Activated CD4-positive, CD25-positive, alpha-beta regulatory T cell treated with anti-CD3 and anti-CD28 coated beads, Interleukin-2, amount 50 U/mL, for 24 hours (primary cell): ENCODE measurements around the gene SOX6.

Experiments used
- ATAC-seq, 2 donors: fragments of 150-1000 bp; cut with Tn5 transposase; one replicate each; pipeline ENCODE4 v1.10.0; 2021; ENCODE audit warnings: mild to moderate bottlenecking in 1 of 2, moderate library complexity in 1 of 2

SOX6 gene

GRCh38 chr11:16266021-16266420, 90.3 kb downstream of the SOX6 start:
- ATAC-seq, result no peak

GRCh38 chr11:16265022-16265421, 91.3 kb downstream of the SOX6 start:
- ATAC-seq, result no peak

GRCh38 chr11:16262645-16262955, 93.7 kb downstream of the SOX6 start:
- no peak for ATAC-seq

- ATAC-seq, result no peak
These were observed 94.3 kb downstream of the SOX6 start for GRCh38 chr11:16261836-16262644.

- ATAC-seq, result no peak
These were observed 104.0 kb downstream of the SOX6 start for GRCh38 chr11:16252373-16252772.

- ATAC-seq, result no peak
These were observed 108.1 kb downstream of the SOX6 start for GRCh38 chr11:16248248-16248647.

- ATAC-seq, result no peak
These were observed 113.5 kb downstream of the SOX6 start for GRCh38 chr11:16242806-16243205.

- no peak for ATAC-seq
These were observed 115.7 kb downstream of the SOX6 start for GRCh38 chr11:16240687-16241086.

GRCh38 chr11:16239141-16240105, 116.9 kb downstream of the SOX6 start:
- no peak for ATAC-seq

GRCh38 chr11:16226245-16226644, 130.1 kb downstream of the SOX6 start:
- no peak for ATAC-seq

- ATAC-seq, result no peak
These were observed 130.7 kb downstream of the SOX6 start for GRCh38 chr11:16225623-16226022.

- no peak for ATAC-seq
These were observed 132.8 kb downstream of the SOX6 start for GRCh38 chr11:16223558-16223957.

GRCh38 chr11:16217631-16218030, 138.7 kb downstream of the SOX6 start:
- ATAC-seq, result no peak

- no peak for ATAC-seq
These were observed 139.5 kb downstream of the SOX6 start for GRCh38 chr11:16216831-16217230.

- ATAC-seq, result no peak
These were observed 141.0 kb downstream of the SOX6 start for GRCh38 chr11:16215352-16215751.

GRCh38 chr11:16211407-16211806, 144.9 kb downstream of the SOX6 start:
- no peak for ATAC-seq

GRCh38 chr11:16204261-16204660, 152.1 kb downstream of the SOX6 start:
- ATAC-seq, result no peak

GRCh38 chr11:16195651-16196050, 160.7 kb downstream of the SOX6 start:
- no peak for ATAC-seq

- ATAC-seq, result no peak
These were observed 161.8 kb downstream of the SOX6 start for GRCh38 chr11:16194566-16194965.

GRCh38 chr11:16193897-16194381, 162.4 kb downstream of the SOX6 start:
- no peak for ATAC-seq

- ATAC-seq, result no peak
These were observed 164.5 kb downstream of the SOX6 start for GRCh38 chr11:16191868-16192240.

- no peak for ATAC-seq
These were observed 165.0 kb downstream of the SOX6 start for GRCh38 chr11:16191212-16191867.

- no peak for ATAC-seq
These were observed 169.7 kb downstream of the SOX6 start for GRCh38 chr11:16186680-16187079.
